OCI-LY7 (cell line): ENCODE results near the gene FOXK1. TPM values are rescaled to one million over a fixed set of nuclear protein-coding genes. Genes with fewer than 3 reads are reported as not detected.

Experiments used
- BruUV-seq: library from RNA; stranded (reverse); fragments of 400-500 nt; replicated peaks from 2 replicates; lab custom pipeline; 2021; lab: Mats Ljungman, UMichigan
- CTCF ChIA-PET: fragments of 300-600 bp; sonication (Branson Sonifier 250); formaldehyde crosslinking; loops from one replicate; lab custom pipeline; 2022; ENCODE audit warnings: antibody characterized with exemption; ENCODE audit not compliant: unreplicated experiment; lab: Charles Lee
- POLR2A ChIA-PET: fragments of 300-600 bp; sonication (Branson Sonifier 250); formaldehyde crosslinking; loops from one replicate; lab custom pipeline; 2022; ENCODE audit warnings: antibody characterized with exemption; lab: Charles Lee
- DNase-seq: peaks from one replicate; pipeline ENCODE4 v3.0.0-alpha.2; 2015; ENCODE audit warnings: low spot score
- H2AFZ ChIP-seq: fragments of 200-600 bp; sonication (generic), shearing (Covaris generic); 2 replicates; pipeline ENCODE4 v1.6.1; 2014; ENCODE audit warnings: mild to moderate bottlenecking, antibody characterized with exemption, low read length, moderate library complexity
- H3K27ac ChIP-seq: fragments of 200-600 bp; sonication (generic); 2 replicates; pipeline ENCODE4 v1.5.1; 2014; ENCODE audit warnings: mixed run types, low read depth, mild to moderate bottlenecking, moderate library complexity, low read length, inconsistent platforms; ENCODE audit not compliant: poor library complexity, severe bottlenecking
- H3K36me3 ChIP-seq: fragments of 200-600 bp; sonication (generic); 2 replicates; pipeline ENCODE4 v1.6.1; 2014; ENCODE audit warnings: mild to moderate bottlenecking, antibody characterized with exemption, low read length, moderate library complexity, mixed read lengths; ENCODE audit not compliant: insufficient read depth
- H3K4me1 ChIP-seq: fragments of 200-600 bp; sonication (generic); 2 replicates; pipeline ENCODE4 v1.5.1; 2014; ENCODE audit warnings: mild to moderate bottlenecking, low read length; ENCODE audit not compliant: insufficient read depth, poor library complexity, severe bottlenecking
- H3K4me2 ChIP-seq: fragments of 200-600 bp; sonication (generic); 2 replicates; pipeline ENCODE4 v1.6.1; 2014; ENCODE audit warnings: mild to moderate bottlenecking, low read length
- H3K4me3 ChIP-seq: fragments of 200-600 bp; sonication (generic); 2 replicates; pipeline ENCODE4 v1.5.1; 2014; ENCODE audit warnings: mild to moderate bottlenecking, low read depth, low read length; ENCODE audit not compliant: poor library complexity, severe bottlenecking
- H3K79me2 ChIP-seq: fragments of 200-600 bp; sonication (generic); 2 replicates; pipeline ENCODE4 v1.6.1; 2016; ENCODE audit warnings: low read depth, mild to moderate bottlenecking, low read length, moderate library complexity, mixed read lengths; ENCODE audit not compliant: insufficient read depth
- H3K9me2 ChIP-seq: fragments of 200-600 bp; sonication (generic); 2 replicates; pipeline ENCODE4 v1.6.1; 2016; ENCODE audit warnings: mild to moderate bottlenecking, low read length, mixed read lengths; ENCODE audit not compliant: insufficient read depth
- H3K9me3 ChIP-seq: fragments of 200-600 bp; sonication (generic); 2 replicates; pipeline ENCODE4 v1.6.1; 2014; ENCODE audit warnings: mild to moderate bottlenecking, mixed run types, low read length, mixed read lengths
- H4K20me1 ChIP-seq: fragments of 200-600 bp; sonication (generic); 2 replicates; pipeline ENCODE4 v1.6.1; 2014; ENCODE audit warnings: mild to moderate bottlenecking, antibody characterized with exemption, low read length, moderate library complexity, mixed read lengths; ENCODE audit not compliant: insufficient read depth
- CTCF ChIP-seq: fragments of 200-600 bp; sonication (generic); conservative IDR thresholded peaks from 2 replicates; pipeline ENCODE4 v1.5.1; 2014; ENCODE audit warnings: mild to moderate bottlenecking, antibody characterized with exemption, low read length, moderate library complexity, mixed read lengths
- EZH2phosphoT487 ChIP-seq: fragments of 200-600 bp; sonication (generic); IDR thresholded peaks from 2 replicates; pipeline ENCODE4 v1.6.1; 2018; ENCODE audit warnings: low read depth, borderline replicate concordance, mild to moderate bottlenecking, mixed run types, antibody characterized with exemption, low read length, moderate library complexity, mixed read lengths
- intact Hi-C: fragments of 100-400 bp; cut with micrococcal nuclease; formaldehyde crosslinking; loops from one replicate; pipeline ENCODE4 v1.10.0; 2022; ENCODE audit not compliant: unreplicated experiment
- total RNA-seq, 2 experiments: library from RNA; depleted of rRNA in 1 of 2; stranded (reverse); fragments of >200 nt in 1 of 2; shearing (Covaris generic) in 1 of 2; gene quantifications; 2 replicates each; pipeline ENCODE4 v1.2.3, GENCODE V29; 2014 to 2022

The FOXK1 gene
- total RNA-seq, 2 experiments from 2014 or later, result 17.3 to 34.5 TPM

GRCh38 chr7:4803397-4804241, 121.5 kb downstream of the FOXK1 start:
- Histone ChIP-seq H4K20me1 (no peaks in the 10 kb centered on the region), H3K9me2 (no peaks in the 10 kb centered on the region), H3K4me3 (no peak overlapping the region), H3K4me2 (no peak overlapping the region), H3K4me1 (no peaks in the 10 kb centered on the region), H2AFZ (no peak overlapping the region), H3K9me3 (no peaks in the 10 kb centered on the region), H3K79me2 (no peaks in the 10 kb centered on the region), H3K36me3 (no peaks in the 10 kb centered on the region), H3K27ac (no peak overlapping the region)
- no TSS peak for BruUV-seq
- no peak for DNase-seq
- ChIA-PET CTCF (no interaction called here), POLR2A (no interaction called here)
- TF ChIP-seq CTCF (no peak), EZH2phosphoT487 (no peak)
- intact Hi-C loops, result no loop called here

DNA sequence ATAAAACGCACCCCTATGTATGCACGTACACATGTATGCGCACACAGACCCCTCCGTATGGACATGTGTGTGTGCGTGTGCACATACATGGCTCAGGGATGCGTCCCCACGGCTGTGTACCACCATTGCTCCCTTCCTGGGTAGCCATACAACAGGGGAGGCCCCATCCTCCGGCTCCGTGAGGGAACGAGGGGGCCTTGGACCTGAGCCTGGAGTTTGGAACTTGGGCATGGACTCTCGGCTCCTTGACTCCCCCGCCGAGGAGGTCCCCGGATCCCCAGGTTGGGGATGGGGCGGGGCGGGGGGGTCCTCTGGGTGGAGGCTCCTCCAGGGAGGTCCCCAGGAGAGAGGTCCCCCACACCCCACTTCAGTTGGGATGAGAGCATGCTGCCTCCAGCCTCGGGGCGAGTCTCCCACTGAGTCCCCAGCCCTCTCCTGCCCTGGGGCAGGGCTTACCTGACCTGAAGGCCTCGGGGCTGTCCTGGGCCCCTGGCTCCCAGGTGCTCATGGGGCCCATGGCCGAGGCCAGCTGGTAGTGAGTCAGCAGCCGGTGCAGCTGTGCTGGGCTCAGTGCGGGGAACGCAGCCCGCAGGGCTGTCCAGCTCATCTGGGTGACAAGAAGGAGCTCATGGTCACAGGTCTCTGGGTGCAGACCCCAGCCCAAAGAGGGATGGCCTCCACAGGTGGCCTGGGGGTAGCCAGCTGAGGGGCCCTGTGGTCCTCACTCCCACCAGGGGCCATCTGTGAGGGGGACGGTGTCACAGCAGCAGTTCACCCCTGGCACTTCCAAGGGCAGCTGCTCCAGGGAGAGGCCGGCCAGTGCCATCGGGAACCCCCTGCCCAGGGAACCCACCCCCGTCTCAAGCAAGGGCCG, 123.3 kb downstream of the FOXK1 start:
- BruUV-seq, result no TSS peak

More for the DNA sequence above, 123.3 kb downstream of the FOXK1 start:
- no peaks in the 10 kb centered on the region for H3K9me3 ChIP-seq
- H4K20me1 ChIP-seq, result no peaks in the 10 kb centered on the region
- no peak overlapping the region for H2AFZ ChIP-seq
- ChIA-PET CTCF (no interaction called here), POLR2A (interaction anchor here (0.7 to 1.2 kb wide), 2 partner anchors 9 to 252 kb away, joined by 3 to 4 read pairs; no protein-coding TSS in a partner anchor)
- no peak overlapping the region for H3K27ac ChIP-seq
- TF ChIP-seq EZH2phosphoT487 (no peak), CTCF (no peak)
- intact Hi-C loops, result no loop called here
- no peak for DNase-seq
- no peak overlapping the region for H3K4me3 ChIP-seq
- no peaks in the 10 kb centered on the region for H3K36me3 ChIP-seq
- H3K79me2 ChIP-seq, result no peaks in the 10 kb centered on the region
- no peaks in the 10 kb centered on the region for H3K9me2 ChIP-seq
- no peak overlapping the region for H3K4me2 ChIP-seq
- no peaks in the 10 kb centered on the region for H3K4me1 ChIP-seq
